GM12878 (cell line): Measurements from ENCODE around the gene RNF25.

Experiments
- CHD2 ChIP-seq: IDR thresholded peaks from 2 replicates; pipeline ENCODE4 v1.6.1; 2011; ENCODE audit warnings: low read depth, low read length, improper control_type of control experiment, borderline replicate concordance
- CTCF ChIP-seq, 3 experiments: IDR thresholded peaks in 2 of 3; conservative IDR thresholded peaks in 1 of 3; 2 replicates each; pipeline ENCODE4 v1.5.1; 2011; ENCODE audit warnings: low read depth in 3 of 3, low read length in 3 of 3, mild to moderate bottlenecking in 3 of 3, control low read depth in 2 of 3, moderate library complexity in 2 of 3, inconsistent platforms in 1 of 3, mixed read lengths in 1 of 3; ENCODE audit not compliant: control insufficient read depth in 2 of 3, insufficient read depth in 1 of 3; ENCODE audit errors: extremely low read depth in 1 of 3
- ELK1 ChIP-seq: IDR thresholded peaks from 2 replicates; pipeline ENCODE4 v1.6.1; 2012; ENCODE audit warnings: low read depth, low read length, improper control_type of control experiment
- HDAC2 ChIP-seq: fragments of 200-600 bp; sonication (generic); IDR thresholded peaks from 2 replicates; pipeline ENCODE4 v1.6.1; 2017
- MAX ChIP-seq: IDR thresholded peaks from 2 replicates; pipeline ENCODE4 v1.6.1; 2012; ENCODE audit warnings: low read depth, low read length, improper control_type of control experiment
- NRF1 ChIP-seq: conservative IDR thresholded peaks from 2 replicates; pipeline ENCODE4 v1.6.1; 2011; ENCODE audit warnings: mild to moderate bottlenecking, low read depth, low read length, improper control_type of control experiment
- PBX3 ChIP-seq: IDR thresholded peaks from 2 replicates; pipeline ENCODE4 v1.6.1; 2011; ENCODE audit warnings: mild to moderate bottlenecking, low read depth, low read length, moderate library complexity; ENCODE audit not compliant: insufficient replicate concordance
- PKNOX1 ChIP-seq: fragments of 450-650 bp; IDR thresholded peaks from 2 replicates; pipeline ENCODE4 v1.6.1; 2016; ENCODE audit warnings: mild to moderate bottlenecking
- POLR2A ChIP-seq: IDR thresholded peaks from 2 replicates; pipeline ENCODE4 v1.6.1; 2011; ENCODE audit warnings: low read depth, mild to moderate bottlenecking, low read length
- SUZ12 ChIP-seq: fragments of 200-600 bp; sonication (generic); IDR thresholded peaks from one replicate; pipeline ENCODE4 v1.6.1; 2018; ENCODE audit warnings: antibody characterized with exemption, mild to moderate bottlenecking; ENCODE audit not compliant: unreplicated experiment
- TAF1 ChIP-seq: IDR thresholded peaks from 2 replicates; pipeline ENCODE4 v1.6.1; 2011; ENCODE audit warnings: mild to moderate bottlenecking, low read depth, low read length, borderline replicate concordance
- ZNF274 ChIP-seq: IDR thresholded peaks from one replicate; pipeline ENCODE4 v1.8.0; 2011; ENCODE audit not compliant: insufficient read length, insufficient read depth
- ZNF687 ChIP-seq: fragments of 450-650 bp; IDR thresholded peaks from 2 replicates; pipeline ENCODE4 v1.6.1; 2017; ENCODE audit warnings: mild to moderate bottlenecking, moderate library complexity

DNA sequence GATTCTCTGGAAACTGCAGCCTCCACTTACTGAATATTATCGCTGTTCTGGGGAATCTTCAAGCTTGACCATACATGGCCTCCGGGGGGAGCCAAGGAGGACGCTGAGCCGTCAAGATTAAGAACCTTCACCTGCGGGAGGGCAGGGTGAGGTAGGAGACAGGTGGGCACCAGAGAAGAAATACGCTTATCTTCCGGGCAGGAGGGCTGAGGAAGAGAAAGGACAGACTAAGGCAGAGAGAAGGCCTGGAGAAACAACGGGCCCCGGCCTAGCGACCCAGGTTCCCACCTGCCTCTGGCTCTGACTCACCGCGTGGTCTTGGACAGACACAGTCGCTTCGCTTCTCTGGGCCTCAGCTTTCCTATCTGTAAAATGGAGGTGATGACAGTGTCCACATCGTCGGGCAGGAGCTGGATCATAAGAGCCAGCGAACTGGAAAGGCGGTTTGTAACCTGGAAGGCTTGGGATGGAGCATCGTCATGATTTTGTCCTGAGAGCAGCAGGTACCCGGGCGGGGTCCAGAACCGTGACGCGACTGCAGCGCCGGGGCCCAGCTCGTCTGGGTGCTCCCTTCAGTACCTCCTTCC, 13.0 kb downstream of the RNF25 start:
- TF ChIP-seq HDAC2 (no peak), ZNF274 (no peak), PBX3 (no peak), NRF1 (no peak), PKNOX1 (no peak), TAF1 (no peak), ZNF687 (no peak), MAX (no peak), SUZ12 (no peak), CTCF (IDR thresholded peaks at IDR 0.05 in 2 of 3, conservative IDR thresholded peaks at IDR 0.05 in 1 of 3; ENCODE audit: control insufficient read depth in 2 of 3, extremely low read depth in 1 of 3, insufficient read depth in 1 of 3, low read depth in 3 of 3, low read length in 3 of 3) (peak; percentile 48 to 57 (median 54)), ELK1 (no peak), POLR2A (no peak), CHD2 (no peak)
